ENCODE results near the gene FTO.
"Not testable (repeated sequence)": the region's sequence is repeated elsewhere in the genome, so short reads cannot be mapped to it uniquely, and the experiment has no call there.

FTO gene

GRCh38 chr16:53703590-53704444 is at the start of gene FTO, which contains the start of gene RPGRIP1L:
Gene FTO, plus strand, starts transcription at chr16:53704156.
Gene RPGRIP1L, minus strand, starts transcription at chr16:53703859. Its CDS starts 3,136 bp downstream, at chr16:53700723.
- DNase-seq (ENCODE audit: low spot score), result peak; percentile 95

DNA sequence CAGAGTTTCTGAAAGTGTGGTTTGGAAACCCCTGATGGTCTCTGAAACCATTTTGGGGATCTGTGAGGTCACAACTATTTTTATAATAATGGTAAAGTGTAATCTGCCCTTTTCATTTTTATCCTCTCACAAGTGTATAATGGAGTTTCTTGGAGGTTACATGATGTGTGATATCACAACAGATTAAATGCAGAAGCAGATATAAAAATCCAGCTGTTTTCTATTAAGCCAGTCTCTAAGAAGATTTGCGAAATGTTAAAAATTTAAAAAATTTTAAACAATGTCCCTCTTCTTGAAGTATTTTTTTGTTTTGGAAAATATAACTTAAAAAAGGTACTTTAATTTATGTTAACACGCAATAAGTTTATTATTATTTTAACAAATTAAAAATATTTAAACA is 49.0 kb upstream of the FTO start:
- no peak for DNase-seq (ENCODE audit: low spot score)

DNA sequence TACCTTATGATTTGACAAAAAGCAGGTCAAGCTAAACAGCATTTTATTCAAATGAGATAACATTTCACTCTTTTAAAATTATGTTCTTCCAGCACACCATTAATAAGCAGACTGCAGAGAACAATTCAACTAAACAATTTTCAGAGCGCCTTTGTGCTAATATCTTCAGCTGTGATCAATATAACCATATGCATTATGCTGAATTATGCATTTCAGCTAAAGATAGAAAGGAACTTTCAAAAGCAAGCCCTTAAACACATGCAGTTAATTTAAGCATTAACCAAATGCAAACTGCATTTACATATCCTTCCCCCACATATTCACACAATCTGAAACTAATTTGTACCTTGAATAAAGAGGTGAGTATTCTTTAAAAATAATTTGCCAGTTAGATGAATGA is 41.9 kb upstream of the FTO start:
- no peak for DNase-seq (ENCODE audit: low spot score)

DNA sequence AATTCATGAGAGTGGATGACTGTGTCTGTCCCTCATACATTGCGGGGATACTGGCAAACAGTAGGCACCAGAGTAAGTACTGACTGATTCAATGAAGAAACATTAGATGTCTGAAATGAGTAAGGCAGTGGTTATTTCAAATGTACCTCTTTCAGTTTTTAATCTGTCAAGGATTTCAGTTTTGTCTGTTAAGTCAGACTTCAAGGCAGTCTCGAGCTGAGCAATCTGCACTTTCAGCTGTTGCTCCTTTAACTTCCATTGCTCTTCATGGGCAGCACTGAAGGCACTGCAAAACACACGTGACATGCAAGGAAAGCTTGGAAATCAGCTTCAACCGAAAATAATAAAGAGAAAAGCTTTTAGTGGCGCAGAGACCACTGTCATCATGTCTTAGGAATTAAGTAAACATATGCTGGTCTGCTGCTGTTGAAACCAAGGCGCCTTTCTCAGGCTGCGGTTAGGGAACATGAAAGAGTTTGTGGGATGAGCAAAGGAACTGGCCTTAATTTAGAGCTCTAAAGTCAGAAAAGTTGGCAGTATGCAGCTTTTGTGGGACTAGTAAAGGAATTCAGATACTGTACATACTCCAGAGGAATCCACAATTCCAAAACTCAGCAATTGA is 39.1 kb upstream of the FTO start:
- DNase-seq (ENCODE audit: low spot score), result no peak

DNA sequence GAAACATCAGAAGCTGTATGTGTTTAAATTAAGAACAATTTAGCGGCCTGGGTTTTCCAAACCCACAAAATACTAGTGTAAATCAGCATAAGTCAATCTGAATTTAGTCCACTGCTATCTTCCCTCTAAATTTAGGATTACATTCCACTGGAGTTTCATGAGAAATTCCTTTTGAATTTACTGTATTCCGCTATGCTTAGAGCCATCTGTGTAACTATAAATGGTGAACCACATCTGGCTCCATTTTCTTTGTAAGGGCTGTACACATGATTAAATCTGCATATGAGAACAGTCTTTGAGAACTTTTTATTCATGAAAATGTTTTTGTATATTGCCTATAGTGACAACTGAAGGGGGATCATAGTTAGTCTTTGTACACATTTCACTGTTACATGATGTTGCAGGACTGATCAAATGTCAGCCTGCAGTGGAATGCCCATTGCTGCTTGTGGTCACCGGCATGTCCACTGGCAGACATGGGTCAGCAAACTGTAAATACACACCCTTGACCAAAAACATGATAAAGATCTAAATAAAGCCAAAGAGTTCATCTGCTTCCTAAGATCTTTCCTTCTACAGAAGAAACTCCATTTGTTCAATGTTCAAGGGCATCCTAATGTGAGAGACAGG is 37.1 kb upstream of the FTO start:
- DNase-seq (ENCODE audit: low spot score), result no peak

- DNase-seq (ENCODE audit: low spot score), result no peak
Observed at GRCh38 chr16:53668869-53669268, 35.1 kb upstream of the FTO start.

DNA sequence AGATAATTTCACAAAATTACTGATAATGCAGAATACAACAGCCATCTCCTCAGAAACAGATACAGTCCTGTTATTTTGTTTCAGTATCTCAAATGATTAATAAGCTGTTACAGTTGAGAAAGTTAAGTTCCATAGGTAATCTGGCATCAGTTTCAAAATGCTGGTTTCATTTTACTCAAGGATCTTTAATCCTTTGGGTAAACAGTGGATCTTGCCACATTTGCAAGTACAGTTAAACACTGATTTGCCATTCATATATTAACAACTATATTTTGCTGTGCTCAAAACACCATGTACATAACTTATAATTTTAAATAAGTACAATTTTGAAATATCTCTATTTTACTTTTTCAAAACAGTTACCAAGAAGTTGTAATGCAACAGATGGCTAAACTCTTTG is 31.5 kb upstream of the FTO start:
- no peak for DNase-seq (ENCODE audit: low spot score)

DNA sequence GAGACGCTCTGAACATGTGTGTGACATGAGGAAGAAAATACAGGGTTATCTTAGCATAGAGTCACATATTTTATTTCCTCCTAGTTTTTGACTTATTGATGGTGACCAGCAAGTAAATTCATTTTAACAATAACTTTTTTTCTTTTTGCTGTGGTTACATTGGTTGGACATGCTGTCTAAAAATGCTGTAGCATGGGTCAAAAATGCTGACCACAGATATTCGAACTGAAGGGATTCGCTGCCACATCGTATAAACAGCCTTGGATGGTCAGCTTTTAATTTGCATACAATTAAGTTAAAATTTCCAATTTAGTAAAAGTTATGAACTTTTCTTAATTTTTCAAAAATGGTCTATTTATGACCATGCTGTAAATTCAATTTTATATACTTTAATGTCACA is 30.8 kb upstream of the FTO start:
- DNase-seq (ENCODE audit: low spot score), result no peak

DNA sequence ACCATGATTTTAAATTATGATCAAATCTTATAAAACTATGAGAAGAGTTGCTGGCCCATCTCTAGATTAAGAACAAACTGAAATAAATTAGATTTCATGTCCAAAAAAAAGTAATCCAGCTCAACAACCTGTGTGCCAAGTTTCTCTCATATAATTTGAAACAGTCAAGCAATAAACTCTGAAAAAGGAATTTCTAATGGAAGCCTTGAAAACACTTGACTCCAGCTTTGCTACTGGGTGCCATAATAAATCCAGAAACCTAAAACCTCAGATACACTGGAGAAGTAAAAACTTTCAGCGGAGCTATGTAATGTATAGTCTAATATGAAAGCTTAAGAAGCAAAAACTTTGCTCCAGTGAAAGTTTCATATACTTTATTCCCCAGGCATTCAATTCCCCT is 25.8 kb upstream of the FTO start:
- no peak for DNase-seq (ENCODE audit: low spot score)

GRCh38 chr16:53678756-53679343 is 25.1 kb upstream of the FTO start:
- no peak for DNase-seq (ENCODE audit: low spot score)

DNA sequence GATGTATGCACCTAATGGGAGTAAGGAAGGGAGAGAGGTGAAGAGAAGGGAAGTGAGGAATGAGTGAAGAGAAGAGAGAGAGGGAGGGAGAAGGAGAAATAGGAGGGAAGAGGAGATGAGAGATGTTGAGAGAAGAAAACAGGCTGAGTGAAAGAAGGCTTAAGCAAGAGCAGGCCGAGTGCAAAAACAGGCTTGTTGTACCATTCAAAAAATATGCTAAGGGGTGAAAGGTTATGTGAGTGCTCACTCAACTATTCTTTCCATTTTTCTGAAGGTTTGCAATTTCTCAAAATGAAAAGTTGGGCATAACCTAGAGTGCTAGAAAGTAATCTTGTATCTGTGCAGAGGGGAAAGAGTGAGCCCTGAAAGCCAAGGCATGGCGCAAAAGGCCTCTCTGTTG is 23.2 kb upstream of the FTO start:
- DNase-seq (ENCODE audit: low spot score), result no peak

- DNase-seq (ENCODE audit: low spot score), result no peak
Observed at GRCh38 chr16:53681354-53681753, 22.6 kb upstream of the FTO start.

DNA sequence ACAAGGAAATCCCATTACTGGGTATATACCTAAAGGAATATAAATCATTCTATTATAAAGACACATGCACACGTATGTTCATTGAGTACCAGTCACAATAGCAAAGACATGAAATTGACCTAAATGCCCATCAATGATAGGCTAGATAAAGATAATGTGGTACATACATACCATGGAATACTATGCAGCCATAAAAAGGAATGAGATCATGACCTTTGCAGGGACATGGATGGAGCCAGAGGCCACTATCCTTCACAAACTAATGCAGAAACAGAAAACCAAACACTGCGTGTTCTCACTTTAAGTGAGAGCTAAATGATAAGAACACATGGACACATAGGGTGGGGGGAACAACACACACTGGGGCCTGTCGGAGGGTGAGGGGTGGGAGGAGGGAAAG is 18.6 kb upstream of the FTO start:
- not testable (repeated sequence) for DNase-seq (ENCODE audit: low spot score)

DNA sequence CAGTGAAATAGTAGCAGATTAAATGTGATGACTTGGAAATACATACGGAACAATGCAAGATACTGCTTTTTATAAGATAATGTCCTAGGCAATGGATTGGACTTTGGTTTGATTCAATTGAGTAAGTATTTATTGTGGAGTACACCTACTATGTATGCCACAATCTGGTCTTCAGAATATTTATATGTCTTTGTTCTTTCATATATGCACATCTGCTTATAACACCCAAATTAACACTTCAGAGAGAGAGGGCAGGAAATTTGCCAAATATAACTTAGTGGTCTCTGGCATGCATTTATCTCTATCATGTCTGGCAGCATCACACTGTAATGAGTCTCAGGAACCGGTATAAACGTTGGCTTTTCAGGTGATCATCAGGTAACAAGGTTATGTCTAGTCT is 17.2 kb upstream of the FTO start:
- DNase-seq (ENCODE audit: low spot score), result no peak

DNA sequence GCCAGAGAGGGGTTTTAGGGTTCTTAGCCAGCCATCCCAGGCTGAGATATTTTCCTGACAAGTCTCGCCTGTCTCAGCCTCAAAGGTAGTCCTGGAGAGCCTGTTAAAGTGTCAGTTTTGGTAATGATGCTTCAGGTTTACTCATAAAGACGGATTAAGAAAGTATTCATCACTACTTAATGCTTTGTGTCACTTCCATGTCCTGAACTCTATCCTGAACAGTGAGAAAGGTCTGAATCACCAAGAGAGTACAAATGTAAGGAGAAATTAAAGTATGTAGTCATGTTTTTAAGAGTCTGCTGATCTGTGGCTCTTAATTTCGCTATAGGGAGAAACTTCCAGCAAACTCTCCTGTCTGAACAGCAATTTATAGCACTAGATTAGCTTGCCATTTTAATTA is 14.3 kb upstream of the FTO start:
- peak; percentile 61 for DNase-seq (ENCODE audit: low spot score)

DNA sequence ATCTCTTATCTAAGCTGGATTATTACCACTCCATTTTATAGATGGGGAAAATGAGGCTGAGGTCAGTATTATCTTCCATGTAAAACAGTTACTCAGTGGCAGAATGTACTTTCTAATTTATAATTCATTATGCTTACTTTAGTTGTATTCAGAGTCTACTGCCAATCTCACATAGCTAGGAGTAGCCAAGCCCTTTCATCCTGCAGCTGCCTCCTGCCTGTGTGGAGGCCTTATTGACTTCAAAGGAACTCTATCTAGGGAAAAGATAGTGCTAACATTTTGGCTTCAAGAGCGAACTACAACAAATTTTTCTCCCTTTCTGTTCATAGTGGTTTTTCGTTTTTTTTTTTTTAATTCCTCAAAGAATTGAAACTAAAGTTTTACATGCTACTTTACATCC is 13.2 kb upstream of the FTO start:
- DNase-seq (ENCODE audit: low spot score), result no peak

DNA sequence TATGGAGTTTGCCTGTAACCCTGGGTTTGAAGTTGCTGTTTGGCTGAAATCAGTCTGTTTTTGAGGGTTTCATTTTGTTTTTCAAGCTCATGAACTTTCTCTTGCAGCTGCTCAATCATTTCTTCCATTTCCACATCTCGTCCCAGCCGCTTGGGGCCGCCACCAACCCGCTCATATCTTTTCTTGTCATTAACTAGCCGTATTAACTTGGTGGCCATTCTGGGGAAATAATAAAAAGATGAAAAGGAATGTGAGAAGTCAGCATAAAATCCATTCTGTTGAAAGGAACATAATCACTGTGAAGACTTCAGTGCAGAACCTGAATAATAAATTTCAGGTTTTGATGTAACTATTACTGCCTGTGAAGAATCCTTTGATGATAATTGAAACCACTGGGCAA is 11.8 kb upstream of the FTO start:
- no peak for DNase-seq (ENCODE audit: low spot score)

DNA sequence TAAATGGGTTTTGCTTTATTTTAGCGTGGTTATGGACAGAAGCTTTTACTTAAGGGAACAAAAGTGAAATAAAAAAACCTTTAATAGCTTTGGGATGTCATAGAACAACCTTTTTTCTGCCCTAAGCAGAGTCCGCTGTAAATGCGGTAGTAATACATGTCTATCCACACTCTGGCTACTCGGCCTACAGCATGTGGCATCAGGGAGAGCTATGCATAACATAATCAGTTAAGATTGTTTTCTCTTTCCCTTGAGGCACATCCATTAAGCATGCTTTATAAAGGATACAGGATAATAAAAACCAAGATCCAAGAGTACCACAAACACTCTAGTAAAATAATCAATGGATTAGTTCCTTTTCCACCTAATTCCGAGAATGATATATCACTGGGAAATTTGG is 10.6 kb upstream of the FTO start:
- no peak for DNase-seq (ENCODE audit: low spot score)

DNA sequence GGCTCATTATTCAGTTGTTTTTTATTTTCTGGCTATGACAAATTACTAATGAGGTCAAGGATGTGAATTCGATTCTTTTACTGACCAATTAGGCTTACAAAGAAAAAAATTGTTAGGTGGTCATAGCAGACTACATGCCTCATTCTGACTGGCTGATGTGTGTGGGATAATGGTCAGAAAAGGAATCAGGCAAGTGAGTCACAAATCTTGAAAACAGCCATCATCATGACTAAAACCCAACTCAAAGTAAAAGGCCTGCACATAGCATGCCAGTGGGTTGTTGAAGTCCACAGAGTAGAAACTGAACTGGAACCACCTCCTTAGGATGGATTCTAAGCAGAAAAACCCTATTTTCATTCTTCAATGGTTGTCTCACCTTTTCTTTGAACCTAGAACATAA is 8.9 kb upstream of the FTO start:
- DNase-seq (ENCODE audit: low spot score), result peak; percentile 66

GRCh38 chr16:53698271-53698670 is 5.7 kb upstream of the FTO start:
- DNase-seq (ENCODE audit: low spot score), result not testable (repeated sequence)

DNA sequence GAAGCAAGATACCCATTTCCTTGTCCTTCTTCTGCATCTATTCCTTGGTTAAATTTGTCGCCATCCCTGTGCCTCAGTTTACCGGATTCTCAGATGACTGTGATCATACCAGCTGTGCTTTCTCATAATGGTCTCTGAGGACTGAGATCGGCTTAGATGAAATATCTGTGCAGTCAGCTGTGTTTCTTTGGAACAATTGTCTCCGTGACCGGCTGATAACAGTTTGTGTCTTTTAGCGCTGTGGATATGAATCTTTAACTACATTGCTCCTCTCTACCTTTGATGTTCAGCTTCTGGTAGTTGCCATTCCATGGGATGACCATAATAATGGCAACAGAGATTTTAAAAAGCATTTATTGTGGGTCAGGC is 473 bp downstream of the FTO start:
- no peak for DNase-seq (ENCODE audit: low spot score)

- DNase-seq (ENCODE audit: low spot score), result no peak
Observed at GRCh38 chr16:53707671-53708070, 3.7 kb downstream of the FTO start.

GRCh38 chr16:53708490-53708889 is 4.5 kb downstream of the FTO start:
- no peak for DNase-seq (ENCODE audit: low spot score)

All from RKO (cell line).